HG03097 (cell line): ENCODE results near the gene ADIPOR1.
"Not testable (repeated sequence)": the region's sequence is repeated elsewhere in the genome, so short reads cannot be mapped to it uniquely, and the experiment has no call there.

Experiments used
- ATAC-seq: cut with Tn5 transposase; IDR thresholded peaks from one replicate; pipeline ENCODE4 v1.9.1; 2021; ENCODE audit not compliant: unreplicated experiment, low FRiP score

Gene ADIPOR1

DNA sequence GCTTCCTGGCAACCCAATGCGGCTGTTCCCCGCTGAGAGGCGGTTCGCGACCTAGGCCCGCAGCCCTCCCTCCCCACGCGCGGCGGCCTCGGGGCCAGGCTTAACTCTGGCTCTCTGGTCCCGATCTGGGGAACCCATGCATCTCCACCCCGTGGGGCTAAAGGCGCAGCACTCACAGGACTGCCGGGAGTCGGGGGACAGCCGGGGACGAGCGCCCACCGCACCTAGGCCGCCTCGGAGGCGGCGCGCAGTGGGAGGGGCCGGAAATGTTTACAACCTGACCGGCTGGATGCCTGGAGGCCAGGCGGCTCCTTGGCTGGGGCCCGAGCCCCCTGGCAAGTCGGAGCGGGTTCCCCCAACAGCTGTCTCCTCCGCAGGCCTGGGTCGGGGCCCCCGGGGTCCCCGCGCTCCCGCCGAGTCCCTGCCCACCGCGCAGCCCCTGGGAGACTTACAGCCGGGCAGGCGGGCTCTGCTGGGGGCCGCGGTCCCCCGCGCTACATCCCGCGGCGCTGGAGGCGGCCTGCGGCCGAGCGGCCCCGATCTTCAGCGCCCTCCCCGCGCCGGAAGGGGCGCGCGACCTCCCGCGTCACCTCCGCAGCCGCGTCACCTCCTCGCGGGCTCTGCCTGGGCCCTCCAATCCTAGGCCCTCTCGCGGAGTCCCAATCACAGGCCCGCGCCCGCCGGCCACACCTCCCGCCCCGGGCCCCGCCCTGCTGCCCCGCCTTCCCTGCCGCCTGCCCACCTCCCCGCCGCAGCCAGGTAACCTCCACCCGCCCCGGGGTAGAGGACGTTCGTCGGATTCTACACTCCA lies at the start of gene ADIPOR1:
TSS of gene ADIPOR1 (minus strand) at position 580 of the 811 bp plus-strand sequence. CDS start 7,242 bp downstream, outside the sequence.
- ATAC-seq: peak; percentile 89

GRCh38 chr1:203006948-203007871 lies 49.1 kb upstream of the ADIPOR1 start, which contains the start of gene TMEM183A:
TSS of gene TMEM183A (plus strand) at chr1:203007374. CDS start at chr1:203007466, 92 bp downstream.
- peak; percentile 93 for ATAC-seq

- not testable (repeated sequence) for ATAC-seq
Measured at GRCh38 chr1:203005395-203006142, 47.5 kb upstream of the ADIPOR1 start.

- no peak for ATAC-seq
Measured at GRCh38 chr1:203002951-203003350, 44.8 kb upstream of the ADIPOR1 start.

- ATAC-seq: no peak
Measured at GRCh38 chr1:203001986-203002385, 43.9 kb upstream of the ADIPOR1 start.

DNA sequence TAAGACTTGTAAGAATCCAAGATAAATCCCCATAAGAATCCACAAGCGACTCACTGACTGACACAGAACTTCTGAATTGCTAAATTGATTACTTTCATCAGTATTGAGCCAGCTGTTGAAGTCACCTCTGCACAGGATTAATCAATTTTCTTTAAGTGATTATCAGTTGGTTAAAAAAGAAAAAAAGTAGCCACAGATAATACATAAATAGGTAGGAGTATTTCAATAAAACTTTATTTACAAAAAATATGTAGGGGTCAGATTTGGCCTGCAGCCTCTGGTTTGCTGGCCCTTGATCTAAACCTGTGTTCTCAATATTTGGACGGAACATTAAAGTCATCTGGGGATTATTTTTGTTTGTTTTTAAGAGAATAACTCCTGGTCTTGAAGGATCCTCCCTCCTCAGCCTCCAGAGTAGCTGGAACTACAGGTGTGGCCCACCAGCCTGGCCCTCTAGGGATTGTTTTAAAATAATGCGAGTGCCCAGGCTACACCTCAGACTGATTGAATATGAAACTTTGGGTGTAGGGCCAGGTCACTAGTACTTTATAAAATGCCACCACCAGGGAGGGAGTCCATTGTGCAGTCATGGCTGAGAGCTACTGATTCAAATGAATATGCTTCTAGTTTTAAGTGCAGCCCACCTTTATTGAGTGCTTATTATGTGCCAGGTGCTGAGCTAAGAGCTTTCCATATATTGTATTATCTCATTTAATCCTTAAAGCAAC lies 42.3 kb upstream of the ADIPOR1 start:
- ATAC-seq: no peak

GRCh38 chr1:202998836-202999750 lies 41.0 kb upstream of the ADIPOR1 start:
- ATAC-seq: no peak

DNA sequence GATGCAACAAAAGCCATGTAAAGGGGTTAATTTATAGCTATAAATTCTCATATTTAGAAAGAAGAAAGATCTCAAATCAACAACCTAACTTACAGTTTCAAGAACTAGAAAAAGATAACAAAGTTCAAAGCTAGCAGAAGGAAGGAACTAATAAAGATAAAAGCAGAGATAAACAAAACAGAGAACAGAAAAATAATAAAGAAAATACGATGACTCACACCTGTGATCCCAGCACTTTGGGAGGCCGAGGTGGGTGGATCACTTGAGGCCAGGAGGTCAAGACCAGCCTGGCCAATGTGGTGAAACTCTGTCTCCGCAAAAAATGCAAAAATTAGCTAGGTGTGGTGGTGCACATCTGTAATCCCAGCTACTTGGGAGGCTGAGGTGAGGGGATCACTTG lies 36.6 kb upstream of the ADIPOR1 start:
- ATAC-seq: no peak

DNA sequence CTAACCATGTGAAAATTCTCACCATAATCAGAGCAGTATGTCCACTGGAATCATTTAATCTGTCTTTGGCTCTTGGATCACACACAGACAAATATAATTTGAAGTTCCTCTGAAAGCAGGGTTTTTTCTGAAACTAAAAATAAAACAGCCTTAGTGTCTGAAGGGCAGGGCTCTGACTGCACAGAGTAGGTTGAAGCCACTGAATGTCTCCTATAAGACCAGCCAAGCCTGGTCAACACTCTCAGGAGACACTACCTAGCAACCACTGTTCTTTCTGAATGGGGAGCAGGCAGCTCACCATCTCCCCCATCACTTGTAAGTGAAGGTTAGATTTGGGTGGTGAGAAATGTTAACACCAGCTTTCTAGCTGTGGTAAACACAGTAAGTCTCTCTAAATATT lies 33.0 kb upstream of the ADIPOR1 start:
- ATAC-seq: no peak

DNA sequence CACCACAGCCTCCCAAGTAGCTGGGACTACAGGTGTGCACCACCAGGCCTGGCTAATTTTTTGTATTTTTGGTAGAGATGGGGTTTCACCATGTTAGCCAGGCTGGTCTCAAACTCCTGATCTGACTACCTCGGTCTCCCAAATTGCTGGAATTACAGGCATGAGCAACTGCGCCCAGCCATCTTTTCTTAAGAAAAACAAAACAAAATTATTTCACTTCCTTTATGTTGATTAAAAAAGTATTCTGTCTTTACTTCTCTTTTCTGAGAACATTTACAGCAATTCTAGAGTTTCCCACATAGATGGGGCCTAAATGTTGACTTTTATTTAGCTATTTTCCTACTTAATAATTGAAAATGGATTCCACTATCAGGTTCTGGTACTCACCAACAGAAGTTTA lies 31.8 kb upstream of the ADIPOR1 start:
- ATAC-seq: no peak

DNA sequence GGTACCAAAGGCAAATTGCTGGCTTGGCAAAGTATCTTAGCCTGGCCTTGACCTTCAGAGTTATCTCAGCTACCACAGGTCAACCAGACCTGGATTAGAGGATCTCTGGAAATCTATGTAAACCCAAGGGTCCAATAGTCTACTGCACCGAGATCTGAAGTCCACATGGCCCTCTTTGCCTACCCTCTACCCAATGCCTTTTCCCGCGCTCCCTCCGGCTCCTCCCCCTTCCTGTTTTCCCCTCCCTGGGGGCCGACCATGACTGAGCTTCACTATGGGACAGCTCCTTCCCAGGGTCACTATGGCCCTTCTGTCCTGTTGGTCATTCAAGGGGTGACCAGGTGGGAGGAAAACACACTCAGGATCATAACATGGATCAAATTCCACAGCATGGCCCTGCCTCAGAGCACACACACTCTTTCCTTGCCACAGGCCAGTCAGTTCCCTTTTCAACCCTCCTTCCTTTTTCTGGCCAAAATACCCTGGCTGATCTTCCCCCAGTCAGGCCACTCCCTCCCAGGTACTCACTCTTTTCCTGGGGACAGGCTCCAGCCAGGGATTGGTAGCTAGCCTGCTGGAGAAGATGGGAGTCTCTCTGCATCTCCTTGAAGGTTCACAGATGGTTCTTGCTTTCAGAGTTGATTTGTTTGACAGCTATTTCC lies 29.9 kb upstream of the ADIPOR1 start:
- no peak for ATAC-seq

DNA sequence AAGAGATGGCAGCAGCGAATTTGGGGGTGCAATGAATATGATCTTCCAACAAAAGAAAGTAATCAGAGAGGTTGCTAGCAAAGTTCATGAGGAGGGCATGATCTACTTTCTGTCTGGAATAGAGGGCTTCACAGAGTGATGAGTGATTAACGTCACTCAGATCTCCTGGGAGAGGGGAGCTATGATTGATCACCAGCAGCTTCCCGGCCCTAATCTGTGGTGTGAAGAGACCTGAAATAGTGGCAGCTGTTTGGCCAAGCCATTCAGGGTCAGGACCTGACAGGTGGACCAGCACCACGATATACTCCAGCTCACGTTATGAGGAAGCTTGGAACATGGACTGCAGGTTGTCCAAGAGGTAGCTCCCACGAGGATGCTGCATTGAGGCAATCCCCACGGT lies 29.1 kb upstream of the ADIPOR1 start:
- no peak for ATAC-seq

DNA sequence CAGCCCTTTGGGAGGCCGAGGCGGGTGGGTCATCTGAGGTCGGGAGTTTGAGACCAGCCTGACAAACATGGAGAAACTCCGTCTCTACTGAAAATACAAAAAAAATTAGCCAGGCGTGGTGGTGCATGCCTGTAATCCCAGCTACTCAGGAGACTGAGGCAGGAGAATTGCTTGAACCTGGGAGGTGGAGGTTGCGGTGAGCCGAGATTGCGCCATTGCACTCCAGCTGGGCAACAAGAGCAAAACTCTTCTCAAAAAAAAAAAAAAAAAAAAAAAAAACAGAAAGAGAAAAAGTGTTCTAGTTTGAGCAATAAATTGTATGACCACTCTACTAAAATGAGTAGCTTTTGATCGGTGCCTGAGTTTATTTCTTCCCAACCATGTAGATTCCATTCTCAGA lies 28.0 kb upstream of the ADIPOR1 start:
- not testable (repeated sequence) for ATAC-seq

DNA sequence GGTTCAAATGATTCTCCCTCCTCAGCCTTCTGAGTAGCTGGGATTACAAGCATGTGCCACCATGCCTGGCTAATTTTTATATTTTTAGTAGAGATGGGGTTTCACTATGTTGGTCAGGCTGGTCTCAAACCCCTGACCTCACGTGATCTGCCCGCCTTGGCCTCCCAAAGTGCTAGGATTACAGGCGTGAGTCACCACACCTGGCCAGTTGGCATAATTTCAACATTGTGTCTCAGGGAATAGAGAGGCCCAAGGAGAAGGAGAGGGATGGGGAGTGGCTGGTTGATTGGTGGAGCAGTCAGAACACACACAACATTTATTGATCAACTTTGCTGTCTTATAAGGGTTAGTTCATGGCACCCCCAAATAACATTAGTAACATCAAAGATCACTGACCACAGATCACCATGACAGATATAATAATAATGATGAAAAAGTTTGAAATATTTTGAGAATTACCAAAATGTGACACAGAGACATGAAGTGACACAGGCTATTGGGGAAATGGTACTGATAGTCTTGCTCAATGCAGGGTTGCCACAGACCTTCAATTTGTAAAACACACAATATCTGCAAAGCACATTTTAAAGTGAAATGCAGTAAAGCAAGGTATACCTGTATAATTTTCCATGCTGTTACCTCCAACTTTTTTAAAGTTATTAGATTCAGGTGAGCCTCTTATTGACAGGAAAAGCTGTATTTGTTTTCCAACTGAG lies 24.8 kb upstream of the ADIPOR1 start:
- ATAC-seq: no peak

DNA sequence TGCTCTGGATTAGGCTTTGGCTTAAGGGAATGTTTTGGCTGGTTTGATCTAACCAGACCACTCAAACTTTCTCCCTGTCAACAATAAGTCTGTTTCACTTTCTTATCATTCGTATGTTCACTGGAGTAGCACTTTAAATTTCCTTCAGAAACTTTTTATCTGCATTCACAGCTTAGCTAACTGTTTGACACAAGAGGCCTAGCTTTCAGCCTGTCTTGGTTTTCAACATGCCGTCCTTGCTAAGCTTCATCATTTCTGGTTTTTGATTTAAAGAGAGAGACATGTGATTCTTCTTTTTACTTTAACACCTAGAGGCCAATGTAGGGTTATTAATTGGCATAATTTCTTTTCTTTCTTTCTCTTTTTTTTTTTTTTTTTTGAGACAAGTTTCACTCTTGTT lies 23.8 kb upstream of the ADIPOR1 start:
- no peak for ATAC-seq

DNA sequence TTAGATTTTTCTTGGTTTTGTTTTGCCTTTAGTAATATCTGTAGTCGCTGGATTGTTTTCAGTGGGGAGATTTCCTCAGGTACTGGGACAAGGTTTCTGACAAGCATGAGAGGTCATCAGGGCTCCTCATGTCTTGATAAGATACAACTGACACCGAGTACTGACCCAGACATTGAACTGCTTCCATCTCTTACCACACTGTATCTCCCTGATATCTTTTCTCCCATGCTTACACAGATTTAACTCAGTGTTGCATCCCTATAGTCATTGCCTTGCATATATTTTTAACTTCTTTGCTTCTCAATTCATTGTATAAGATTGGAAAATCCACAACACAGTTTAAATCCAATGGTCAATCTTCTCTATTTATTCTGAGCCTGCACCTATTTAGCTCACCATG lies 21.3 kb upstream of the ADIPOR1 start:
- ATAC-seq: no peak

DNA sequence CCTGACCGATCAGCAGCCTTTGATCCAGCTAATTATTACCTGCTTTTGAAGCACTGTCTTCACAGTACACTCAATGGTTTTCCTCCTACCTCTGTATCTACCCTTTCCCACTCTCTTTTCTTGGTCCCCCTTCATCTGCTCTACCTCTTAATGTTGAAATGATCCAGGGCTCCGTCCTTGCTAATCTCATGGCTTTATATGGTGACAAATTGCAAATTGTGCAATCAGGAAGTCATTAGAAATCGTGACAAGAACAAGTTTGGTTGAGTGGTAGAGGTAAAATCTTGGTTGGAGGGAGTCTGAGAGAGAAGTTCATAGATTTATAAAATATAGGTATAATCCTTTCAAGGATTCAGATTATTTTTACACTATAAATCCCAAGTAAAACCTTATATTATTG lies 18.5 kb upstream of the ADIPOR1 start:
- no peak for ATAC-seq

DNA sequence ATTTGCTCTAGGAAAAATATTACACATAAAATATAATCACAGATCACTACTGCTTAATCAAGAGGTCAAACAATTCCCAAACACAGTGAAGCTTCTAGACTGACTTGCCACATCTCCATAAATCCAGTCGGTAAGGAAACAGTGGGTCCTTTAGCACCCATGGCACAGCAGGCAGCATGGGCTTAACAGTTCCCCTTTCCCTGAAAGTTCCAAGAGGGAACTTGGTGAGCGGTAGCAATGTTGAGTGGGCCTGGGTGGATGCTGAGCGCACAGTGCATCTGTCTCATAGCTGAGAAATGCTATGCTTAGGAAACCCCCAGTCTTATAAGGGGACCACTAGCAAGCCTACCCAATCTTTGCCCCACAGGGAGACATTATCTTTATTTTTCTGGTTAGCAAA lies 16.7 kb upstream of the ADIPOR1 start:
- ATAC-seq: no peak
